ENCODE data around the gene CLIC1. TPM values are rescaled to one million over a fixed set of nuclear protein-coding genes. Genes with fewer than 3 reads are reported as not detected.

The CLIC1 gene
- total and polyA plus RNA-seq, 12 donors, result 109 to 426 (median 217) TPM

DNA sequence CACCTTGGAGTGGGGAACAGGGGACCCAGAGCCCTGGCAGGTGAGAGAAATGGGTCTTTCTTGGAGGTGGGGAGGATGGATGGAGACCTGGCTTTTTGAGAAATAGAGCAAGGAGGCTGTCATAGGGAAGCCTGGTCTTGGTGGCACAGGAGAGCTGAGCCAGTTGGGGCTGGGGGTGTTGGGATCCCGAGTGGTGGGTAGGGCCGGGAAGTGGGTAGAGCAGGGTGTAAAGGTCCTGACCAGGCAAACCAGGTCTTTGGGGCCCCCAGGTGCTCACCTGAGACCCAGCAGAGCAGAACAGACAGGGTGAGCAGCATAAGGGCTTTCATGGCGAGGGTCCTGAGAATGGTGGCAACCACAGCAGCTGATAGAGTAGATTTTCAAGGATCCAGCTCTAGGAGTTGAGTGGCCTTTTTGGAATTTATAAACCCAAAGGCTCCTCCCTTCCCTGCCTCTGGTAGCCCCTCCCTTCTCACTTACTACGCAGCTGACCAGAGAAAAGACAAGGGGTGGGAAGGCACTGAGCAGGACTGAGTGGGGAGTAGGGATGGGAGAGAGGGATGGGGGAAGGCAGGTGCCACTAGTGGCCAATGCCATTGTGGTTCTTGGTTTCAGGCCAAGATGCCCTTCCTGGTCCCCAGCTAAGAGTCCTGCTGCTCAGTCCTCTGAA is 14.8 kb downstream of the CLIC1 start, which contains the start of gene LY6G6C:
Gene LY6G6C, minus strand, starts transcription at position 396 of the 670 bp plus-strand sequence. Its CDS starts 67 bp downstream, at position 329.
- H3K27ac ChIP-seq, result no peak within 1 kb of the TSS
- intact Hi-C loops (cut with DNase I), result no loop called here
- H3K9me3 ChIP-seq (replicated peaks in 1 of 3), result no peaks in the 10 kb centered on the region
- TF ChIP-seq POLR2A (IDR thresholded peaks at IDR 0.05), result no peak
- TF ChIP-seq, protein P1, sequence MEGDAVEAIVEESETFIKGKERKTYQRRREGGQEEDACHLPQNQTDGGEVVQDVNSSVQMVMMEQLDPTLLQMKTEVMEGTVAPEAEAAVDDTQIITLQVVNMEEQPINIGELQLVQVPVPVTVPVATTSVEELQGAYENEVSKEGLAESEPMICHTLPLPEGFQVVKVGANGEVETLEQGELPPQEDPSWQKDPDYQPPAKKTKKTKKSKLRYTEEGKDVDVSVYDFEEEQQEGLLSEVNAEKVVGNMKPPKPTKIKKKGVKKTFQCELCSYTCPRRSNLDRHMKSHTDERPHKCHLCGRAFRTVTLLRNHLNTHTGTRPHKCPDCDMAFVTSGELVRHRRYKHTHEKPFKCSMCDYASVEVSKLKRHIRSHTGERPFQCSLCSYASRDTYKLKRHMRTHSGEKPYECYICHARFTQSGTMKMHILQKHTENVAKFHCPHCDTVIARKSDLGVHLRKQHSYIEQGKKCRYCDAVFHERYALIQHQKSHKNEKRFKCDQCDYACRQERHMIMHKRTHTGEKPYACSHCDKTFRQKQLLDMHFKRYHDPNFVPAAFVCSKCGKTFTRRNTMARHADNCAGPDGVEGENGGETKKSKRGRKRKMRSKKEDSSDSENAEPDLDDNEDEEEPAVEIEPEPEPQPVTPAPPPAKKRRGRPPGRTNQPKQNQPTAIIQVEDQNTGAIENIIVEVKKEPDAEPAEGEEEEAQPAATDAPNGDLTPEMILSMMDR (IDR thresholded peaks at IDR 0.05), result no peak
- no peak for DNase-seq
- 80 to 87% (median 83%) methylated on average over 4 of the region's 4 CpGs for WGBS, 4 donors
- H3K4me1 ChIP-seq (replicated peaks in 1 of 2), result peaks cover 0 to 1% of the 10 kb centered on the region in 2 donors
- H3K36me3 ChIP-seq (replicated peaks in 1 of 2), result no peaks in the 10 kb centered on the region
- no peak within 1 kb of the TSS for H3K4me3 ChIP-seq
- H3K27me3 ChIP-seq, result no peaks in the 10 kb centered on the region

DNA sequence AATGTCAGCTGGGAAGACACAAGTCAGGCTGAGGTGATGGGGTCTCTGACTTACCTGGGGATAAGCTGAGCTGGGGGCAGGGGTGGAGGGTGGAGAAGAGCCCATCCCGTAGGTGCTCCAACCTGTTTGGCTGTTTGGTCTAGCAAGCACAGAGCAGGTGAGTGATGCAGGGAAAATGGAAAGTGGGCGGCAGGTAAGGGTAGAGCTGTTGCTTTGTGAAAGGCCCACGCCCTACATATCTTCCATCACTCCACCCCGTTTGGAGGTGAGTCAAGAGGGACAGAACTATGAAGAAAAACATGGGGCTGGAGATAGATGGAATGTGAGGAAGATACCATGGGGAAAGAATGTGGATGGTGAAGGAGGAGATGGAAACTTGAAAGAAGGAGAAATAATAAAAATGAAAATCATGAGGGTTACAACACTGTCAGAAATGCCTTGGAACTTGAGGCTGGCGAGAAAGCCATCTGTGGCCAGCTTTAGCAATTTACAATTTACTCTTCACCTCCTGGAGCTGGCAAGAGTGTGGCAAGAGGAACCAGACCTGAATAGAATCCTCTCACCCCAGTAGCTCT is 16.0 kb downstream of the CLIC1 start:
- H3K36me3 ChIP-seq (replicated peaks in 1 of 2), result no peaks in the 10 kb centered on the region
- no peaks in the 10 kb centered on the region for H3K4me1 ChIP-seq (replicated peaks in 1 of 2)
- TF ChIP-seq, protein P1 (IDR thresholded peaks at IDR 0.05), result no peak
- TF ChIP-seq POLR2A (IDR thresholded peaks at IDR 0.05), result no peak
- H3K27ac ChIP-seq, result no peak overlapping the region
- H3K27me3 ChIP-seq, result no peaks in the 10 kb centered on the region
- H3K9me3 ChIP-seq (replicated peaks in 1 of 3), result no peaks in the 10 kb centered on the region
- intact Hi-C loops (cut with DNase I), result no loop called here
- no peak overlapping the region for H3K4me3 ChIP-seq
- DNase-seq, result no peak
- WGBS, 4 donors, result 84 to 92% (median 87%) methylated on average over 5 of the region's 5 CpGs

DNA sequence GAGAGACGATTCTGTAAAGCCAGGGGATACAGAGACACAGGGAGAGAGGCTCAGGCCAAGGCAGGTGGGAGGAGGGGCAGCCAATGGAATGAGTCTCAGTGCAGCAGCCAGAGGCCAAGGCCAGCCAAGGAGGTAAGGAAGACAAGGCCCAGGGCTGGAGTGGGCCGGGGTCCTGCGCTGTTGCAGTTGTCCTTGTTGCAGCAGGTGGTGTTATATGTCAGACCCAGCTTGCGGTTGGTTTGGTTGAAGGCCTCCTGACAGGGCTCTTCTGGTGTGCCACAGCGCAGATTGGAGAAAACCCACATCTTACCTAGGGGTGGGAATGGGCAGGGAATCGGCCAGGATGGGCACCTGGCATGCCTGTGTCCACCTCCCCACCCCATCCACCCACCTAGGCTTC is 17.3 kb downstream of the CLIC1 start:
- no peak for TF ChIP-seq POLR2A (IDR thresholded peaks at IDR 0.05)
- TF ChIP-seq, protein P1 (IDR thresholded peaks at IDR 0.05), result no peak
- Histone ChIP-seq H3K36me3 (replicated peaks in 1 of 2) (no peaks in the 10 kb centered on the region), H3K4me3 (no peak overlapping the region), H3K4me1 (replicated peaks in 1 of 2) (no peaks in the 10 kb centered on the region), H3K27ac (no peak overlapping the region), H3K9me3 (replicated peaks in 1 of 3) (no peaks in the 10 kb centered on the region), H3K27me3 (no peaks in the 10 kb centered on the region)
- no peak for DNase-seq
- intact Hi-C loops (cut with DNase I), result no loop called here
- 77 to 81% (median 80%) methylated on average over 4 to 6 of the region's 6 CpGs for WGBS, 4 donors

DNA sequence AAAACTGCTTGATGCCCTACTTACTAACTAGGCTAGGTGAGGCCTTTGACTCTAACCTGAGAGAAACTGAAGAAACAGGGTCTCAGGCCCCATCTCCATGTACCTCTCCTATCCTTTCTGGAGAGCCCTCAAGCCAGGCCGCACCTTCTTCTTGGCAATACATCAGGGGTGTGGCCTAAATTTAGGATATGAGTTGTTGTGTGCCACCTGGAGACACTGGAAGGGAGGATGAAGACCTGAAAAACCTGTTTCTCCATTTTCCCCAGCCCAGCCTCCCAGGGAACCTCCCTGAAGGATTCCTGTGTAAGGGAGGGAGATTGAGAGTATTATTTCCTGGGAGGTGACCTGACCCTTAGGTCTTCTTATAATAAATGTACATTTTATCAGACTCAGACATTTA is 18.1 kb downstream of the CLIC1 start:
- H3K36me3 ChIP-seq (replicated peaks in 1 of 2), result no peaks in the 10 kb centered on the region
- 75 to 86% (median 85%) methylated on average over 1 of the region's 1 CpG for WGBS, 4 donors
- no peaks in the 10 kb centered on the region for H3K9me3 ChIP-seq (replicated peaks in 1 of 3)
- intact Hi-C loops (cut with DNase I), result no loop called here
- no peaks in the 10 kb centered on the region for H3K4me1 ChIP-seq (replicated peaks in 1 of 2)
- no peaks in the 10 kb centered on the region for H3K27me3 ChIP-seq
- H3K27ac ChIP-seq, result no peak overlapping the region
- TF ChIP-seq, protein P1 (IDR thresholded peaks at IDR 0.05), result no peak
- no peak for TF ChIP-seq POLR2A (IDR thresholded peaks at IDR 0.05)
- DNase-seq, result no peak
- H3K4me3 ChIP-seq, result no peak overlapping the region
